ENCODE measurements around the gene TNFRSF1A.

DNA sequence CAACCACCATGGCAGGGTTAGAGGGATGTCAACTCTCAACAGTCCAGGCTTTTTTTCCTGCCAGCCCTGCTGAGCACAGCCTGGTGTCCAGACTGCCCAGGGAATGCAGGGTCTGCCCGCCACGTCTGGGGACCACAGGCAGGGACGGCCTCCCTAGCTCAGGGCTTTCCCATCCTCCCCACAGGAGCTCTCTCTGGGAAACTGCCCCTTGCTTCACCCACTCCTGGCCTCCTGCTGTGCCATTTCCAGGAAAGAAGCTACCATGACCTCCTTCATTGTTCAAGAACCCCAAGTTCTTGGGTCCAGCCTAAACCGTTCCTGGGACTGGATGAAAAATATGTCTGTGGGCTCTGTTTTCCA, 28.7 kb upstream of the TNFRSF1A start:
- no peak for TF ChIP-seq POLR2A (IDR thresholded peaks at IDR 0.05)
- TF ChIP-seq, protein P1, sequence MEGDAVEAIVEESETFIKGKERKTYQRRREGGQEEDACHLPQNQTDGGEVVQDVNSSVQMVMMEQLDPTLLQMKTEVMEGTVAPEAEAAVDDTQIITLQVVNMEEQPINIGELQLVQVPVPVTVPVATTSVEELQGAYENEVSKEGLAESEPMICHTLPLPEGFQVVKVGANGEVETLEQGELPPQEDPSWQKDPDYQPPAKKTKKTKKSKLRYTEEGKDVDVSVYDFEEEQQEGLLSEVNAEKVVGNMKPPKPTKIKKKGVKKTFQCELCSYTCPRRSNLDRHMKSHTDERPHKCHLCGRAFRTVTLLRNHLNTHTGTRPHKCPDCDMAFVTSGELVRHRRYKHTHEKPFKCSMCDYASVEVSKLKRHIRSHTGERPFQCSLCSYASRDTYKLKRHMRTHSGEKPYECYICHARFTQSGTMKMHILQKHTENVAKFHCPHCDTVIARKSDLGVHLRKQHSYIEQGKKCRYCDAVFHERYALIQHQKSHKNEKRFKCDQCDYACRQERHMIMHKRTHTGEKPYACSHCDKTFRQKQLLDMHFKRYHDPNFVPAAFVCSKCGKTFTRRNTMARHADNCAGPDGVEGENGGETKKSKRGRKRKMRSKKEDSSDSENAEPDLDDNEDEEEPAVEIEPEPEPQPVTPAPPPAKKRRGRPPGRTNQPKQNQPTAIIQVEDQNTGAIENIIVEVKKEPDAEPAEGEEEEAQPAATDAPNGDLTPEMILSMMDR (IDR thresholded peaks at IDR 0.05), result no peak
